ENCODE results near the gene ADAMTSL1.

The ADAMTSL1 gene

DNA sequence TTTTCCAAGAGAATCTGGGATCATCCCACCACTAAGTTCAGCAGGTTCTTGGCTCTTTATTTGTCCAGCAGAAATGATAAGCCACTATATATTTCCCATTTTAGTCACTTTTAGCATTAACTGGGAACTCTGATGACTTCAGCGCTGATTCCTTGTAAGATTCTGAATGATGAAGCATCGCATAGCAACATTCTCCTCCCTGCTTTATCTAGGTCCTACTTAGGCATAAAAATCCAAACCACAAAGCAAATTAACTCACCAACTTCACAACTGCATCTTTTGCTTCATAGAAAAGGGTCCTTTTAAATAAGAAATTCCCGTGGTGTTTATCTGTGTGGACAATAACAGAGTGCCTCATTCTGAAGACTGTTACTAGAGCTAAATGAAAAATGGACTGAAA is 355.1 kb downstream of the ADAMTSL1 start:
- H3K27me3 ChIP-seq (ENCODE audit: low read depth), result no peaks in the 10 kb centered on the region
- no peak overlapping the region for H3K4me3 ChIP-seq
- H3K4me1 ChIP-seq, result no peaks in the 10 kb centered on the region
- in situ Hi-C loops (cut with MboI; ENCODE audit: low sequenced_read_pairs), result no loop called here
- DNase-seq (ENCODE audit: low spot score in 2 of 2), result no peak
- H3K9me3 ChIP-seq, result no peaks in the 10 kb centered on the region
- H3K36me3 ChIP-seq (replicated peaks), result no peaks in the 10 kb centered on the region

DNA sequence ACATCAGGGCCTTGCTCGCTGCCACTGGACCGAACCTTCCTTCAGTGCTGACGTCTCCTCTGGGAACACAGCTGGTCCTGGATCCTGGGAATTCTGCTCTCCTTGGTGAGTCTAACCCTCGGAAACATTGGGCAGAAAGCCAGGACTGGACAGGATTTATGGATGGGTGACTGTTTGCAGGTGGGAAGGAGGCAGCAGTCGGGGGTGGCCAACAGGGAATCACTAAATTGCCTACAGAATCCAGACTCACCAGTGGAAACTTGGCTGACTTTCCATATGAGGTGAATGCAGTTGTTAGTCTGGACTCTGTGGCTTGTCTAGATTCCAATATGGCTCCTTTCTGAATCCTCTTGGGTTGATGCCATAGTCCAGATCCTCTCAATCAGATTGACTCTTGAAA is 355.9 kb downstream of the ADAMTSL1 start:
- in situ Hi-C loops (cut with MboI; ENCODE audit: low sequenced_read_pairs), result no loop called here

DNA sequence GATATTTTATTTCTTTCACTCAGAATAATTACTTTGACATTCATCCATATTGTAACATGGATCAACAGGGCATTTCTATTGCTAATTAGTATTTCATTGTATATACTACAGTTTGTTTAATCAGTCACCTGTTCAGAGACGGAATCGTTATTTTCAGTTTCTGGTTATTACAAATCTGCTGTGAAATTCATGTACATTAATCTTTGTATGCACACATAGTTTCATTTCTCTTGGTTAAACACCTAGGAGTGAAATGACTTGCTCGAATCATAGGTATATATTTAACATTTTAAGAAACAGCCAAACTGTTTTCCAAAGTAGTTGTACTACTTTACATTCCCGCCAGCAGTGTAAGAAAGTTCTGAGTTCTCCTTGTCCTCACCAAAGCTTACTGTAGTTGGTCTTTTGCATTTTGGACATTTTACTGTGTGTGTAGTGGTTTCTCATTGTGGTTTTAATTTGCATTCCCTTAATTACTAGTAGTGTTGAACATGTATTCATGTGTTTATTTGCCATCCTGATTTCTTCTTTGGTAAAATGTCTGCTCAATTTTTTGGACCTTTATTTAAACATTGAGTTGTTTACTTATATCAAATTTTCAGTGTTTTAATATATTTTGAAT is 360.9 kb downstream of the ADAMTSL1 start:
- H3K27me3 ChIP-seq (ENCODE audit: low read depth), result no peaks in the 10 kb centered on the region
- no peaks in the 10 kb centered on the region for H3K36me3 ChIP-seq (replicated peaks)
- no peak overlapping the region for H3K4me3 ChIP-seq
- H3K4me1 ChIP-seq, result no peaks in the 10 kb centered on the region
- H3K9me3 ChIP-seq, result no peaks in the 10 kb centered on the region
- DNase-seq (ENCODE audit: low spot score in 2 of 2), result no peak
- in situ Hi-C loops (cut with MboI; ENCODE audit: low sequenced_read_pairs), result no loop called here

More for the DNA sequence above, 355.9 kb downstream of the ADAMTSL1 start:
- Histone ChIP-seq H3K36me3 (replicated peaks) (no peaks in the 10 kb centered on the region), H3K9me3 (no peaks in the 10 kb centered on the region), H3K4me1 (no peaks in the 10 kb centered on the region), H3K4me3 (no peak overlapping the region), H3K27me3 (ENCODE audit: low read depth) (no peaks in the 10 kb centered on the region)
- no peak for DNase-seq (ENCODE audit: low spot score in 2 of 2)

DNA sequence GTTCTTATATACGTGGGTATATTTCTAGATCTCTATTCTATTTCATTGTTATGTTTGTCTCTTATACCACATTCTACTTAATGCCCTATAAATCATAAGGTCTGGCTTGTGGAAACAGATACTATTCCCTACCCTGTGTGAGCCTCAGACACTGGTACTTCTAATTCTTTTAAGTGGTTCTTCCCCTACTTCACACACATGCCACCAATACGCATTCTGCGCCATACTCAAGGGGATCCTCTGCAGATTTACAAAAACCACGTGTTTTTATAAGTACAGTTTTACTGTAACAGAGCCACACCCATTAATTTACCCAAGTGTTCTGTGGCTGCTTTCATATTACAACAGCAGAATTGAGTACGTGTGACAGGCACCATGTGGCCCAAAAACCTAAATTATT is 363.4 kb downstream of the ADAMTSL1 start:
- in situ Hi-C loops (cut with MboI; ENCODE audit: low sequenced_read_pairs), result no loop called here
- Histone ChIP-seq H3K36me3 (replicated peaks) (no peaks in the 10 kb centered on the region), H3K9me3 (no peaks in the 10 kb centered on the region), H3K27me3 (ENCODE audit: low read depth) (no peaks in the 10 kb centered on the region), H3K4me3 (no peak overlapping the region), H3K4me1 (no peaks in the 10 kb centered on the region)
- DNase-seq (ENCODE audit: low spot score in 2 of 2), result no peak

DNA sequence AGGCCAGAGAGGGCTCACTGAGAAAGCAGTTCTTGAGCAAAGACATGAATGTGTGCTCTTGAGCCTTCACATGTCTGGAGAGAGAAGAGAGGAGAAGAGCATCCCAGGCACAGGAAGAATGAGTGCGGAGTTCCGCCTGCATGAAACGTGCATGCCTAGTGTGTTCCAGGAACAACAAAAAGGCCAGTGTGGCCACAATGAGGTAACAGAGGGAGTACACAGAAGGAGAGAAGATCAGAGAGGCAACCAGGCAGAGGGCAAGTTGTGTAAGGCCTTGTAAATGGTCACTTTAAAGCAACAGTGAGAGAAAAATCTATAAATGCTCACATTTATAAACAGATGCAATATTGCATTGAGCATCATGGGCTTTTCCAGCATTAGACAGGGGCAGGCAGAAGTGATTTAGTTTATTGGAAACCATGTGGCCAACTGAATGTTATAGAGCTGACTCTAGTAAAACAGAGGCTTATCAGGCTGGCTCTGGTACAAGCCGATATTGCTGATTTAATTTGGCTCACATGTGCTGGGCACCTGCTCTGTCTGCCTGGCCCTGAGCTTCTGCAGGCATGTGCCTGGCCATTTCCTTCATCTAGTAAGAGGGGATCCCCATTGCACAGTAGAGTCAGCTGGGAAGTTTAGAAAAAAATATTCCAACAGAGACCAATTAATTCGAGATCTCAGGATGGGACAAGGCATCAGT is 373.8 kb downstream of the ADAMTSL1 start:
- DNase-seq (ENCODE audit: low spot score in 2 of 2), result no peak
- in situ Hi-C loops (cut with MboI; ENCODE audit: low sequenced_read_pairs), result no loop called here
- H3K4me3 ChIP-seq, result no peak overlapping the region
- no peaks in the 10 kb centered on the region for H3K27me3 ChIP-seq (ENCODE audit: low read depth)
- no peaks in the 10 kb centered on the region for H3K9me3 ChIP-seq
- H3K4me1 ChIP-seq, result no peaks in the 10 kb centered on the region
- H3K36me3 ChIP-seq (replicated peaks), result no peaks in the 10 kb centered on the region

DNA sequence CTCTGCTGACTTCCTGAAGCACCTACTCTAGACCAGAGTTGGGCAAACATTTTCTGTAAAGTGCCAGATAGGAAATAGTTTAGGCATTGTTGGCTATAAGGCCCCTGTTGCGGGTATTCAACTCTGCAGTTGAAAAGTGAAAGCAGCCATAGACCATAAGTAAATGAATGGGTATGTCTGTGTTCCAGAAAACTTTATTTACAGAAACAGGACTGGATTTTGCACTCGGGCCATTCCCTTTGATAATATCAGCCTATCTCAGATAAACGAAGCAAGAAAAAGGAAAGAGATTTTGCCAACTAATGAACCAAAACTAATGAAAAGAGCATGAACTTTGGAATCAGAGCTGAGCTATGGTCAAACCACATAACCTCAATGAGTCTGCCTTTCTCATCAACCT is 374.7 kb downstream of the ADAMTSL1 start:
- no peaks in the 10 kb centered on the region for H3K36me3 ChIP-seq (replicated peaks)
- no peak overlapping the region for H3K4me3 ChIP-seq
- H3K9me3 ChIP-seq, result no peaks in the 10 kb centered on the region
- H3K27me3 ChIP-seq (ENCODE audit: low read depth), result no peaks in the 10 kb centered on the region
- H3K4me1 ChIP-seq, result no peaks in the 10 kb centered on the region
- DNase-seq (ENCODE audit: low spot score in 2 of 2), result no peak
- in situ Hi-C loops (cut with MboI; ENCODE audit: low sequenced_read_pairs), result no loop called here

DNA sequence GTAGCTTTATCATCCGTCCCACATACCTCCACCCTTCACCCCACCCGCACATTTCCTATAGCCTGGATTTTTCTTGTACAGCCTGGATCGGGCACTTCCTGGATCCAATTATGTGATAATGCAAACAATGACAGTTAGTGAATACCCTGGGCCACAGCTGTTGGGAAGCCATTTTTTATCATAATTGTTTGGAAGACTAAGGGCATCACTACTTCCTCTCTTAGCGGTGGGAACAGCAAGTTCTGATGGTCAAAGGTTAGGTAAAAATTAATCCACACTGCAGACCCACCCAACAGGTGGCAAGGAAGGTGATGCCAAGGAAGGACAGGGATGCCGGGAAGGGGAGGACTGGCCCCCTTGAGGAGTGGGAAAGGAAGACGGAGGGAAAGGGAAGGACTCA is 375.3 kb downstream of the ADAMTSL1 start:
- no peaks in the 10 kb centered on the region for H3K9me3 ChIP-seq
- H3K4me3 ChIP-seq, result no peak overlapping the region
- in situ Hi-C loops (cut with MboI; ENCODE audit: low sequenced_read_pairs), result no loop called here
- H3K36me3 ChIP-seq (replicated peaks), result no peaks in the 10 kb centered on the region
- no peaks in the 10 kb centered on the region for H3K4me1 ChIP-seq
- no peaks in the 10 kb centered on the region for H3K27me3 ChIP-seq (ENCODE audit: low read depth)
- DNase-seq (ENCODE audit: low spot score in 2 of 2), result no peak

DNA sequence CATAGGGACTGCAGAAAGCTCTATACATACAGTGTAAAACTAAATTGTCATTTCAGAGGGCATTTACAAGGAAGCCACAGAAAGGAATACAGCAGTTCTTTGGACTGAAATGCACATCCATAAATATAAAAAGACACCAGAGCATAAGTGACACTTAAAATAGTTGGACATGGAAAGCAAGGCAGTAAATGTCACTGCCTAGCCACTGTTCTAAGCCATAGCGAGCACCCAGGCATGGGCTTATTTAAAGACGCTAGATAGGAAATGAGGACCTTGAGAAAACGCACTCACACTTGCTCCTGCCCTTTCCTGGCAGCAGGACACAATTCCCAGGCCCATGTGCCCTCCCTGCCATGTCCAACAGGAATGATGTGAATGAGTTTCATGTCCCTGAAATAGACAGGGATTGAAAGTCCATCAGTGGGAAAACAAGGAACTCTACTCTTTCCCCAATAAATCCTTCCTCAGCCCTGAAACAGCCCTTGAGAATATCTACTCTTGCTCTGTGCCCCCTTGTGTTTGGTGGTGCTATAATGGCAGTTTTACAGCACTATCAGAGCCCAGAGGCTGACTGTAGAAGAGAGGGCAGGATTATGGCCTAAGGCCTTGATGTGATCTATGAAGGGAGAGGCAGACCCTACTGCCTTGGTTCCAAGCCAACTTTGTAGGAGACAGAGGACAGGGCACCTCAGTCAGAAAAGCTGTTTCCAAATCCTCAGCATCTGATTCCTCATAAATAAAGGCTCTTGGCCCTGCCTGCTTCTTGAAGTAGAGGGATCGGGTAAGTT is 376.1 kb downstream of the ADAMTSL1 start:
- H3K36me3 ChIP-seq (replicated peaks), result no peaks in the 10 kb centered on the region
- in situ Hi-C loops (cut with MboI; ENCODE audit: low sequenced_read_pairs), result no loop called here
- no peaks in the 10 kb centered on the region for H3K27me3 ChIP-seq (ENCODE audit: low read depth)
- no peak for DNase-seq (ENCODE audit: low spot score in 2 of 2)
- no peak overlapping the region for H3K4me3 ChIP-seq
- no peaks in the 10 kb centered on the region for H3K9me3 ChIP-seq
- no peaks in the 10 kb centered on the region for H3K4me1 ChIP-seq

DNA sequence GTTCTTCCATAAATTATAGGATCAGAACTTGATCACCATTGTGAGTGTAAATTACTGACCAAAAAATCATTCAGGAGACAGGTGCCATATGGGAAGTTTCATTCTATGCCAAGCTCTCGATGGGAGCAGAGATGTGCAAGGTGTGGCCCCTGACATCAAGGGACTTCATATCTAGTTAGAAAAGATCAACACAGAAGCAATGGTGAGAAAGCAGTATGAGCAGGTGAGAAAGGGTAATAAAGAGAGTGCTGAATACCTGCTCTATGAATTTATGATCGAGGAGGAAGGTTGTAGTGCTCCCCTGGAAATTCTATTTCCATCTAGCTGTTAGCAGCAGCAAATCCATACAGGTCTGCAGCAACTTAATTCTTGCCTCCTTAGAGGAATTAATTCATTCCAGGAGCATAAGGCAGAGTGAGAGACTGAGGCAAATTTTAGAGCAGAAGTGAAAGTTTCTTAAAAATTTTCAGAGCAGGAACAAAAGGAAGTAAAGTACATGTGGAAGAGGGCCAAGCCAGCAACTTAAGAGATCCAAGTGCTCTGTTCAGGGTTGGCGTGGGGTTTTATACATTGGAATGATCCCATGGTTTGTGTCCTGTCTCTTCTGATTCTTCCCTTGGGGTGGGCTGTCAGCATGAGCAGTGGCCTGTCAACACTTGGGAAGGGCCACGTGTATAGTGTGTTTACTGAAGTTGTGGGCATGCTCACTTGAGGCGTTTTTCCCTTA is 377.3 kb downstream of the ADAMTSL1 start:
- H3K36me3 ChIP-seq (replicated peaks), result no peaks in the 10 kb centered on the region
- no peak overlapping the region for H3K4me3 ChIP-seq
- H3K4me1 ChIP-seq, result no peaks in the 10 kb centered on the region
- H3K27me3 ChIP-seq (ENCODE audit: low read depth), result no peaks in the 10 kb centered on the region
- DNase-seq (ENCODE audit: low spot score in 2 of 2), result no peak
- in situ Hi-C loops (cut with MboI; ENCODE audit: low sequenced_read_pairs), result no loop called here
- H3K9me3 ChIP-seq, result no peaks in the 10 kb centered on the region

DNA sequence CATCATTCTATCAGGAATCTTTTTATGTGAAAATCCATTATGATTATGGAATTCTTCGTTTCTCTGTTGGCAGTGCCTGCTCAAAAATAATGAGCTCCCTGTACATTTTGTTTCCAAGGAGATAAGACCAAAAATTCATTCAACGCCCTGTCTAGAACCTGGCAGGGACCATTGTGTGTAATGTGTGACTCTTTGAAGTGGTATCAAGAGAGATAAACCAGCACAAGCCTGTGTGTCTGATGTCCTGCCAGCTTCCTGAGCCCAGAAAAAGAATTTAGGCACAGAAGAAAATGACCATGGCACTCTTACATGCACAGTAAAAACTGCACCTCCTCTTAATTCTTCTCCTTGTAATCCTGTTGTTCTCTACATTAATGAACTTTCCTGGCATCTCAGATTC is 381.7 kb downstream of the ADAMTSL1 start:
- H3K27me3 ChIP-seq (ENCODE audit: low read depth), result no peaks in the 10 kb centered on the region
- no peaks in the 10 kb centered on the region for H3K9me3 ChIP-seq
- no peak for DNase-seq (ENCODE audit: low spot score in 2 of 2)
- no peak overlapping the region for H3K4me3 ChIP-seq
- H3K36me3 ChIP-seq (replicated peaks), result no peaks in the 10 kb centered on the region
- H3K4me1 ChIP-seq, result peaks cover 3% of the 10 kb centered on the region
- in situ Hi-C loops (cut with MboI; ENCODE audit: low sequenced_read_pairs), result no loop called here

DNA sequence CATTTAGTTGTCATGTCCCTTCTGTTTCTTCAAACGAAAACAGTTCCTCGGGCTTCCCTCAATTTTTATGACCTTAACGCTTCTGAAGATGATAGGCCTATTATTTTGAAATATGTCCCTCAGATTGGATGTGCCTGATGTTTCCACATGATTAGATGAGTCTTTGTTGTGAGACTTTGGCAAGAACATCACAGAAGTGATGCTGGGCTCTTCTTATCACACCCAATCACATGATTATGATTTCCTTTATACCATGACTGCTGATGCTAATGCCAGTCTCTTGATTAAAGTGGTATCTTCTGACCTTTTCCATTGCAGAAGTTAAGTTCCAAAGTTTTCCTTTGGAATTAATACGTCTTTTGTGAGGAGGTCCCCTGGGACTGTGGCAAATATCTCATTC is 383.4 kb downstream of the ADAMTSL1 start:
- no peak overlapping the region for H3K4me3 ChIP-seq
- in situ Hi-C loops (cut with MboI; ENCODE audit: low sequenced_read_pairs), result no loop called here
- peaks cover 3% of the 10 kb centered on the region for H3K4me1 ChIP-seq
- no peak for DNase-seq (ENCODE audit: low spot score in 2 of 2)
- no peaks in the 10 kb centered on the region for H3K27me3 ChIP-seq (ENCODE audit: low read depth)
- no peaks in the 10 kb centered on the region for H3K9me3 ChIP-seq
- no peaks in the 10 kb centered on the region for H3K36me3 ChIP-seq (replicated peaks)

DNA sequence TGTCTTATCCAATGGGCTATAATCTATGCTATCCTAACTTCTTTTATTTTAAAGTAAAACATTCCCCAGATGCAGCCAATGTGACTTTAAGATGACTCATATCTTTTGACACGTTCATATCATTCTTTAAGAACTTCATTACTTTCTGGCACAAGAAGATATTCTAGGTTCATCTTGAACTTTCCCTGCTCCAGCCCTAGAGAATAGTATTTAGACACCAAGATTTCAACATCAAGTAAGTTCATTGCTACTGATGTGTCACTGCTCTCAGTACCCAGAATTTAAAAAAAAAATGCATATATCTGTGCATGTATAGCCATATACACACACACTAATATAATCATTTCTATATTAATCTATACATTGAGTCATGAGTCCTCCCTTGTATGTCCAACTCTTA is 383.8 kb downstream of the ADAMTSL1 start:
- H3K9me3 ChIP-seq, result no peaks in the 10 kb centered on the region
- no peak for DNase-seq (ENCODE audit: low spot score in 2 of 2)
- H3K36me3 ChIP-seq (replicated peaks), result no peaks in the 10 kb centered on the region
- H3K27me3 ChIP-seq (ENCODE audit: low read depth), result no peaks in the 10 kb centered on the region
- no peak overlapping the region for H3K4me3 ChIP-seq
- H3K4me1 ChIP-seq, result peaks cover 3% of the 10 kb centered on the region
- in situ Hi-C loops (cut with MboI; ENCODE audit: low sequenced_read_pairs), result no loop called here

DNA sequence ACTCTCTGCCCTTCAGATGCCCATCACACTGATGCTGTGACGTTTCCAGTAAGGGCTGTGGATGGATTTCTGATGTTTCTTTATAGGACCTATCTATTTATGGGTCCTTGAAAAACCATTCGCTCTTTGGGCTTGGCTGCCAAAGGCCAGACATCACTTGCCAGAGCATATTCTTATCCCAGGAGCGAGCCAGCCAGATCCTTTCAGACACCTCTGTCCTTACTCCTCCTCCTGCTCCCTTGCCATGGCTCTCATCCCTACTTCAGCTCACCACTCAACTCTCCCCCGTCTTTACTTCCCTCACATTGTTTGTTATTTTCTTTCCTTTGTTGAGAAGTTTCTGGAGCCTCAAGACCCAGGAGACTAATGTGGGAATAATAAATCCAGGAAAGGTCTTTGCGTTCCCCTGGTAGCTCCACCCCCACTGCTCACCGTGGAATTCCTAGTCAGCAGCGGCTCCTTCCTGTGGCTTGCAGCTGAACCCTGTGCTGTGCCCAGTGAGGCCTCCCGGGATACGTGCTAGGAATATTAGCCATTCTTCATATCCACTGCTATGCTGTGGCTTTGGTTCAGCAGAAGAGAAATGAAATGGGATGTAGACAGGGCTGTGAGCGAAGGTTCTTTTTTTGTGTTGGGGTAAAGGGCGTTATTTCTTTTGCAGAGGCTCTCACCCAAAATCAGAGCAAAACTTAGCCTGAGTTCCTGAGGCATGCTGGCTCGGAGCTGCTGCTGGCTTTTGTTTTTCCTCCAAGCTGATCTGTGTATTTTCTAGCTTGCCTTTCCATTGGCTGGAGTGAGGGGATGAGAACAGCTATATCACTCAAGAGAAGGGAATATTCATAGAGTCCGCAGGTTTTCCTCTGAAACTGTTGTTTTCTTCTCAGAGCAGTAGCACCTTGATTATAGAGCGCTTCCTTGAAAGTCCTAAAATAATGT is 387.9 kb downstream of the ADAMTSL1 start:
- in situ Hi-C loops (cut with MboI; ENCODE audit: low sequenced_read_pairs), result no loop called here
- Histone ChIP-seq H3K27me3 (ENCODE audit: low read depth) (no peaks in the 10 kb centered on the region), H3K4me3 (no peak overlapping the region), H3K4me1 (peaks cover 3% of the 10 kb centered on the region), H3K36me3 (replicated peaks) (no peaks in the 10 kb centered on the region), H3K9me3 (no peaks in the 10 kb centered on the region)
- no peak for DNase-seq (ENCODE audit: low spot score in 2 of 2)

Data from HAP-1 (cell line).